HCT116 (cell line): ENCODE measurements around the gene MRPL11. TPM values are rescaled to one million over a fixed set of nuclear protein-coding genes. Genes with fewer than 3 reads are reported as not detected.

Experiments used
- ATAC-seq: fragments of 200-7000 bp; cut with Tn5 transposase; 2 replicates; pipeline ENCODE4 v1.9.1; 2020; ENCODE audit warnings: mild to moderate bottlenecking, moderate library complexity
- BruUV-seq: library from RNA; stranded (reverse); fragments of 400-500 nt; replicated peaks from 2 replicates; lab custom pipeline; 2021; lab: Mats Ljungman, UMichigan
- CTCF ChIA-PET: fragments of 300-600 bp; sonication (Branson Sonifier 250); formaldehyde crosslinking; loops from one replicate; lab custom pipeline; 2021; ENCODE audit warnings: antibody characterized with exemption; lab: Charles Lee
- POLR2A ChIA-PET: fragments of 300-600, 350-600 bp; sonication (Branson Sonifier 250); formaldehyde crosslinking; loops from one replicate; lab custom pipeline; 2021; ENCODE audit warnings: antibody characterized with exemption; lab: Charles Lee
- RAD21 ChIA-PET, 2 experiments: fragments of 300-600 bp; sonication (Branson Sonifier 250); formaldehyde crosslinking; loops; one replicate each; lab custom pipeline; 2023; ENCODE audit warnings: low total read pairs in 2 of 2; ENCODE audit not compliant: uncharacterized antibody in 2 of 2, unreplicated experiment in 2 of 2, low non-redundant PET in 1 of 2; lab: Charles Lee
- DNase-seq: peaks from one replicate; pipeline ENCODE4 v3.0.0-alpha.2; 2010; ENCODE audit warnings: low read depth, low spot score
- H2AFZ ChIP-seq: fragments of 200-600 bp; shearing (Covaris generic), sonication (generic); 2 replicates; pipeline ENCODE4 v1.6.1; 2017; ENCODE audit warnings: low read depth, mixed run types, mixed read lengths, antibody characterized with exemption, low read length; ENCODE audit not compliant: poor library complexity, severe bottlenecking
- H3K27ac ChIP-seq: 2 replicates; pipeline ENCODE4 v1.5.1; 2012; ENCODE audit warnings: low read depth, low read length
- H3K27me3 ChIP-seq: fragments of 200-600 bp; sonication (generic); 2 replicates; pipeline ENCODE4 v1.6.1; 2016; ENCODE audit warnings: mixed run types, low read length, mixed read lengths; ENCODE audit not compliant: insufficient read depth
- H3K36me3 ChIP-seq, 2 experiments: fragments of 200-500 bp in 1 of 2; fragments of 200-600 bp in 1 of 2; sonication (Bioruptor generic) in 1 of 2; sonication (generic) in 1 of 2; 2 replicates each; pipeline versions ENCODE4 v1.5.1 to v1.6.1; 2014 to 2016; ENCODE audit warnings: low read length in 2 of 2, inconsistent platforms in 1 of 2, mixed read lengths in 1 of 2, mixed run types in 1 of 2; ENCODE audit not compliant: insufficient read depth in 2 of 2, control insufficient read depth in 1 of 2
- H3K4me1 ChIP-seq, 2 experiments: fragments of 200-600 bp in 1 of 2; sonication (generic) in 1 of 2; 2 replicates each; pipeline versions ENCODE4 v1.5.1 to v1.6.1; 2012 to 2017; ENCODE audit warnings: low read length in 2 of 2, inconsistent platforms in 1 of 2, mild to moderate bottlenecking in 1 of 2, mixed read lengths in 1 of 2, mixed run types in 1 of 2, moderate library complexity in 1 of 2; ENCODE audit not compliant: insufficient read depth in 2 of 2, control insufficient read depth in 1 of 2
- H3K4me2 ChIP-seq: fragments of 200-600 bp; sonication (generic); 2 replicates; pipeline ENCODE4 v1.6.1; 2017; ENCODE audit warnings: mixed run types, low read length, mixed read lengths
- H3K4me3 ChIP-seq, 2 experiments: fragments of 200-600 bp in 1 of 2; sonication (generic) in 1 of 2; replicated peaks in 1 of 2; 2 replicates each; pipeline ENCODE4 v1.5.1; 2011 to 2016; ENCODE audit warnings: low read length in 2 of 2, control low read depth in 1 of 2, low read depth in 1 of 2, mild to moderate bottlenecking in 1 of 2, mixed read lengths in 1 of 2, mixed run types in 1 of 2
- H3K79me2 ChIP-seq: fragments of 200-600 bp; sonication (generic); 2 replicates; pipeline ENCODE4 v1.6.1; 2017; ENCODE audit warnings: mild to moderate bottlenecking, mixed run types, low read length, moderate library complexity, mixed read lengths; ENCODE audit not compliant: insufficient read depth
- H3K9ac ChIP-seq: fragments of 200-600 bp; sonication (generic); 2 replicates; pipeline ENCODE4 v1.6.1; 2016; ENCODE audit warnings: low read length, mixed read lengths
- H3K9me2 ChIP-seq: fragments of 200-600 bp; sonication (generic), shearing (Covaris generic); 2 replicates; pipeline ENCODE4 v1.6.1; 2017; ENCODE audit warnings: mixed run types, mild to moderate bottlenecking, moderate library complexity; ENCODE audit not compliant: insufficient read depth
- H3K9me3 ChIP-seq, 2 experiments: fragments of 200-500 bp in 1 of 2; fragments of 200-600 bp in 1 of 2; sonication (Bioruptor generic) in 1 of 2; sonication (generic) in 1 of 2; 2 replicates each; pipeline ENCODE4 v1.6.1; 2014 to 2017; ENCODE audit warnings: low read length in 2 of 2, mixed read lengths in 2 of 2, inconsistent platforms in 1 of 2, low read depth in 1 of 2, mild to moderate bottlenecking in 1 of 2, mixed run types in 1 of 2, moderate library complexity in 1 of 2; ENCODE audit not compliant: control insufficient read depth in 1 of 2, insufficient read depth in 1 of 2
- H4K20me1 ChIP-seq: fragments of 200-600 bp; sonication (generic), shearing (Covaris generic); 2 replicates; pipeline ENCODE4 v1.6.1; 2017; ENCODE audit warnings: mixed run types, mild to moderate bottlenecking, moderate library complexity; ENCODE audit not compliant: insufficient read depth
- CEBPB ChIP-seq: IDR thresholded peaks from 2 replicates; pipeline ENCODE4 v1.6.1; 2012; ENCODE audit warnings: low read depth
- POLR2AphosphoS5 ChIP-seq: IDR thresholded peaks from 2 replicates; pipeline ENCODE4 v1.6.1; 2011; ENCODE audit warnings: mild to moderate bottlenecking, low read depth, low read length, moderate library complexity
- SP1 ChIP-seq: IDR thresholded peaks from 2 replicates; pipeline ENCODE4 v1.6.1; 2012; ENCODE audit warnings: low read depth
- intact Hi-C: fragments of 100-400 bp; cut with micrococcal nuclease; formaldehyde crosslinking; loops from 2 replicates; pipeline ENCODE4 v1.10.0; 2022
- total RNA-seq: library from RNA; stranded (reverse); gene quantifications from one replicate; pipeline ENCODE4 v1.2.1, GENCODE V29; 2021; ENCODE audit not compliant: unreplicated experiment

MRPL11 gene
- total RNA-seq, 1 experiment from 2014 or later: 126 TPM

DNA sequence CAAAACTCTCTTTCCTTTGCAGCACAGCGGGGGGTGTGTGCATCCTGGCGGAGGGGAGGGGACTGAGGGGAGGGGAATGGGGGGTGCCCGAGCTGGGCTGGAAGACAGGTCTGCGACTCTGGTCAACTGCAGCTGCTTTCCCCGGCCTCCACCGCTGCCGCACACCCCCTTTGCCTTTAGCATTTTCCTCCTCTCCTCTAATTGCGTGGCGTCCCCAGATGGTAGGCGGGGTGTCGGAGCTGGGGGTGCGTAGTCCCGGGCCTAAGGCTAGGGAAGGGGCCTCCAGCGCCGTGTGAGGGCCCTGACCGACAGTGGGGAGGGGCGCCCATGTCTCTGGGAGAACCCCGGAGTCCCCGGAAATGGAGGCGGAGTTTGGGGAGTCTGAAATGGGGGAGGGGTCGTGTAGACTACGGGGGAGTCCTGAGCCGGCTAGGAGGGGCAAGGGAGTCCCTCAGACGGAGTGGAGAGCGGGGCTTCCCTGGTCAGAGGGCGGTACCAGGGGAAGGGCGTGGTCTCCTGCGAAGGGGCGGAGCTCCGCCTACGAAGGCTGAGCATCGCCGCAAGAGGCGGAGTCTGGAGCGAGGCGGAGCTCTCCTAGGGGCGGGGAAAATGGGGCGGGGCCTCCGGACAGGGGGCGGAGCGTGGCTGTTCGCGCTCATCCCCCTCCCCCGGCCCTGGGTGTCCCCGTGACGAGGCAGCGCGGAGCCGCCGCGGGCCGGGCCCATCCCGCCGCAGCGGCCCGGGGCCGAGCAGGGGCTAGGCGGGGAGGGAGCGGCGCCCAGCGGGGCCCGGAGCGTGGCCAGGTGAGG lies 27.8 kb upstream of the MRPL11 start, which contains the start of gene PELI3:
Gene PELI3 (plus strand): TSS at position 681 of the 809 bp plus-strand sequence. CDS start 1,224 bp downstream, outside the sequence.
- ChIA-PET CTCF (interaction anchor here (0.6 to 2.0 kb wide), 6 partner anchors 12 to 80 kb away, joined by 3 to 13 read pairs (median 4); partner anchors contain the start of genes DPP3, MRPL11 and ZDHHC24), POLR2A (interaction anchor here (0.6 to 3.3 kb wide), 8 partner anchors 13 to 261 kb away, joined by 3 to 17 read pairs (median 4); partner anchors contain the start of genes DPP3, MRPL11, RBM4 and RBM4B), RAD21 (interaction anchor here (0.6 to 1.1 kb wide), 5 partner anchors 28 to 773 kb away, joined by 3 to 5 read pairs (median 3); partner anchors contain the start of gene MRPL11 (in 1 of the 2))
- peak within 1 kb of the TSS; percentile 73 for H2AFZ ChIP-seq
- H3K4me3 ChIP-seq: peak within 1 kb of the TSS; percentile 71 to 95
- DNase-seq: peak; percentile 74
- H3K27ac ChIP-seq: peak within 1 kb of the TSS; percentile 70
- H3K9ac ChIP-seq: peak within 1 kb of the TSS; percentile 83
- peak; percentile 71 for TF ChIP-seq POLR2AphosphoS5
- TF ChIP-seq SP1: 0 out of 2 replicates have a peak, but pooled peaks have one; percentile 4
- no peak for TF ChIP-seq CEBPB
- H3K9me2 ChIP-seq: no peaks in the 10 kb centered on the region
- H3K4me1 ChIP-seq: peaks cover 8 to 19% of the 10 kb centered on the region in 2 experiments
- H3K4me2 ChIP-seq: peak within 1 kb of the TSS; percentile 93
- H3K27me3 ChIP-seq: no peaks in the 10 kb centered on the region
- intact Hi-C loops: loop anchor here (1.0 kb wide), 1 partner anchor 13 kb away; no protein-coding TSS in a partner anchor
- peaks cover 6 to 7% of the 10 kb centered on the region in 2 experiments; a peak in 1 of 4 replicates for H3K9me3 ChIP-seq
- peaks cover 8% of the 10 kb centered on the region; the same call in 1 of the 2 replicates for H3K79me2 ChIP-seq
- no peaks in the 10 kb centered on the region for H4K20me1 ChIP-seq
- H3K36me3 ChIP-seq: peaks cover 0 to 3% of the 10 kb centered on the region in 2 experiments; a peak in 1 of 4 replicates
- TSS peak; percentile 16 for BruUV-seq
- peak; percentile 91 for ATAC-seq
